ENCODE results near the gene TMEM184B.

The TMEM184B gene

DNA sequence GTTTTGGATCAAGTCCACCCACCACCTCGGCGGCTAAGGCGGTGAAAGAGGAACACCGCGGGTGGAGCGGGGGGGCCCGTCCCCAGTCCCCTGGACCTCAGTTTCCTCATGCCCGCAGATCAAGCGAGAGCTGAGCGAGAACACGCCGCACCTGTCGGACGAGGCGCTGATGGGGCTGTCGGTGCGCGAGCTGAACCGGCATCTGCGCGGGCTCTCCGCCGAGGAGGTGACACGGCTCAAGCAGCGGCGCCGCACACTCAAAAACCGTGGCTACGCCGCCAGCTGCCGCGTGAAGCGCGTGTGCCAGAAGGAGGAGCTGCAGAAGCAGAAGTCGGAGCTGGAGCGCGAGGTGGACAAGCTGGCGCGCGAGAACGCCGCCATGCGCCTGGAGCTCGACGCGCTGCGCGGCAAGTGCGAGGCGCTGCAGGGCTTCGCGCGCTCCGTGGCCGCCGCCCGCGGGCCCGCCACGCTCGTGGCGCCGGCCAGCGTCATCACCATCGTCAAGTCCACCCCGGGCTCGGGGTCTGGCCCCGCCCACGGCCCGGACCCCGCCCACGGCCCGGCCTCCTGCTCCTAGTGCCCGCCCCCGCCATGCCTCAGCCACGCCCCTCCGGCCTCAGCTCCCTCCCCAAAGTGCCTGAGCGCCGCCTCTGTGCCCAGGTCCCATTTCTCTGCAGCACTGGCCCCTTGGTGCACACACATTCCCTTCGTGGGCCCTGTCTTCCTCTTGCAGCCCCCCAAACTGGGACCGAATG is 58.3 kb downstream of the TMEM184B start:
- no peak overlapping the region for H3K4me2 ChIP-seq (ENCODE audit: low read depth, low read length, poor library complexity, severe bottlenecking)
- H3K4me3 ChIP-seq (ENCODE audit: low read length, poor library complexity, severe bottlenecking), result no peak overlapping the region
- no peaks in the 10 kb centered on the region for H3K79me2 ChIP-seq (ENCODE audit: insufficient read depth, low read length)
- H3K36me3 ChIP-seq (ENCODE audit: insufficient read depth, low read length), result no peaks in the 10 kb centered on the region
- H4K20me1 ChIP-seq (ENCODE audit: insufficient read depth, low read length, poor library complexity, severe bottlenecking), result no peaks in the 10 kb centered on the region
- no peaks in the 10 kb centered on the region for H3K4me1 ChIP-seq (ENCODE audit: insufficient read depth, low read length, poor library complexity, severe bottlenecking)
- no peaks in the 10 kb centered on the region for H3K27me3 ChIP-seq (ENCODE audit: insufficient read depth, low read length, poor library complexity, severe bottlenecking)
- H3K9ac ChIP-seq (ENCODE audit: low read depth, low read length, poor library complexity, severe bottlenecking), result no peak overlapping the region
- H2AFZ ChIP-seq (ENCODE audit: low read length), result no peak overlapping the region
- H3K9me3 ChIP-seq (ENCODE audit: insufficient read depth, low read depth, low read length), result no peaks in the 10 kb centered on the region
- no peaks in the 10 kb centered on the region for H3K9me2 ChIP-seq (replicated peaks; ENCODE audit: low read depth, low read length)
- H3F3A ChIP-seq (ENCODE audit: low read depth), result no peaks in the 10 kb centered on the region
- TF ChIP-seq, protein P1, sequence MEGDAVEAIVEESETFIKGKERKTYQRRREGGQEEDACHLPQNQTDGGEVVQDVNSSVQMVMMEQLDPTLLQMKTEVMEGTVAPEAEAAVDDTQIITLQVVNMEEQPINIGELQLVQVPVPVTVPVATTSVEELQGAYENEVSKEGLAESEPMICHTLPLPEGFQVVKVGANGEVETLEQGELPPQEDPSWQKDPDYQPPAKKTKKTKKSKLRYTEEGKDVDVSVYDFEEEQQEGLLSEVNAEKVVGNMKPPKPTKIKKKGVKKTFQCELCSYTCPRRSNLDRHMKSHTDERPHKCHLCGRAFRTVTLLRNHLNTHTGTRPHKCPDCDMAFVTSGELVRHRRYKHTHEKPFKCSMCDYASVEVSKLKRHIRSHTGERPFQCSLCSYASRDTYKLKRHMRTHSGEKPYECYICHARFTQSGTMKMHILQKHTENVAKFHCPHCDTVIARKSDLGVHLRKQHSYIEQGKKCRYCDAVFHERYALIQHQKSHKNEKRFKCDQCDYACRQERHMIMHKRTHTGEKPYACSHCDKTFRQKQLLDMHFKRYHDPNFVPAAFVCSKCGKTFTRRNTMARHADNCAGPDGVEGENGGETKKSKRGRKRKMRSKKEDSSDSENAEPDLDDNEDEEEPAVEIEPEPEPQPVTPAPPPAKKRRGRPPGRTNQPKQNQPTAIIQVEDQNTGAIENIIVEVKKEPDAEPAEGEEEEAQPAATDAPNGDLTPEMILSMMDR (conservative IDR thresholded peaks at IDR 0.05; ENCODE audit: low read length), result no peak
- TF ChIP-seq EZH2phosphoT487 (IDR thresholded peaks at IDR 0.05; ENCODE audit: borderline replicate concordance), result no peak

DNA sequence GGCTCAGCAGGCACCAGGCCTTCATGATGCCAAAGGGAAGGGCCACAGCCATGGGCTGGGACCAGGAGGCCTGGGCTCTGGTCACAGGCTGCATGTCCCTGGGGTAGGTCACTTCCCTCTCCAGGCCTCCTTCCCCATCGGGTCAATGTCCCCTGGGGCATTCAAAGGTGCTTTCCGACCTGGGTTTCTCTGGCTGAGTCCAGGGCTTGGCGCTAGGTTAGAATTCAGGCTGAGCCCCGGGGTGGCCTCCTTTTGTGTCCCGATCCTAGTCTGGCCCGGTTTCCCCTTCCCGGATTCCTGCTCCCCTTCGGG is 58.9 kb downstream of the TMEM184B start:
- no peaks in the 10 kb centered on the region for H3K4me1 ChIP-seq (ENCODE audit: insufficient read depth, low read length, poor library complexity, severe bottlenecking)
- H4K20me1 ChIP-seq (ENCODE audit: insufficient read depth, low read length, poor library complexity, severe bottlenecking), result no peaks in the 10 kb centered on the region
- H3K9me3 ChIP-seq (ENCODE audit: insufficient read depth, low read depth, low read length), result no peaks in the 10 kb centered on the region
- no peaks in the 10 kb centered on the region for H3K27me3 ChIP-seq (ENCODE audit: insufficient read depth, low read length, poor library complexity, severe bottlenecking)
- H3K4me2 ChIP-seq (ENCODE audit: low read depth, low read length, poor library complexity, severe bottlenecking), result no peak overlapping the region
- no peaks in the 10 kb centered on the region for H3K36me3 ChIP-seq (ENCODE audit: insufficient read depth, low read length)
- no peak overlapping the region for H3K4me3 ChIP-seq (ENCODE audit: low read length, poor library complexity, severe bottlenecking)
- H3K9ac ChIP-seq (ENCODE audit: low read depth, low read length, poor library complexity, severe bottlenecking), result no peak overlapping the region
- no peaks in the 10 kb centered on the region for H3K79me2 ChIP-seq (ENCODE audit: insufficient read depth, low read length)
- no peak for TF ChIP-seq EZH2phosphoT487 (IDR thresholded peaks at IDR 0.05; ENCODE audit: borderline replicate concordance)
- TF ChIP-seq, protein P1 (conservative IDR thresholded peaks at IDR 0.05; ENCODE audit: low read length), result no peak
- H2AFZ ChIP-seq (ENCODE audit: low read length), result no peak overlapping the region
- no peaks in the 10 kb centered on the region for H3F3A ChIP-seq (ENCODE audit: low read depth)
- no peaks in the 10 kb centered on the region for H3K9me2 ChIP-seq (replicated peaks; ENCODE audit: low read depth, low read length)

DNA sequence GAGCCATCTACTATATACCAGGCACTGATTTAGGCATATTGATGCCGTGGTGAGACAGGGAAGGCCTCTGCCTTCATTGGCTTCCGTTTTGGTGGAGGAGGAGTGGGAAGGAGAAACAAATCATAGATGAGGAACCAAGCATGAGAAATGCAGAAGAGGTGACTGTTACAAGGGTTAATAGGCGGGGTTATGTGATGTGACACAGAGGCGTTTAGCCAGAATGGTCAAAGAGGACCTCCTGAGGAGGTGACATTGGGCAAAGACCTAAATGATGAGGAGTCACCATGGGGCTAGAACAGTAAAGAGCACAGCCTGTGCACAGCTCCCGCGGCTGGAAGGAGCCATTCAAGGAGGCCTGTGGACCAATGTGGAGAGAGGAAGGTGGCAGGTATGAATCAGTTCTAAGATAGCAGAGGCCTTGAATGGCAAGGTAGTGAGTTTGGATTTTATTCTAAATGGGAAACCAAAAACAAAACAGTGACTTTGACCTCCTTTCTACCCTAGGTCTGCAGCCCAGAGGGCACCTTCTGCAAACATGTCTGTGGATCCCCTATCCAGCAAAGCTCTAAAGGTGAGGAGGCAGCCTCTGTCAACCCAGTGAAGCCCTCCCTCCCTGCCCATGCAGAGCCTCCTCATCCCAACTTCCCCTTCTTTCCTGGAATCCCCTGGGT is 59.4 kb downstream of the TMEM184B start:
- no peak for TF ChIP-seq EZH2phosphoT487 (IDR thresholded peaks at IDR 0.05; ENCODE audit: borderline replicate concordance)
- TF ChIP-seq, protein P1 (conservative IDR thresholded peaks at IDR 0.05; ENCODE audit: low read length), result no peak
- Histone ChIP-seq H3K9ac (ENCODE audit: low read depth, low read length, poor library complexity, severe bottlenecking) (no peak overlapping the region), H3K9me3 (ENCODE audit: insufficient read depth, low read depth, low read length) (no peaks in the 10 kb centered on the region), H3F3A (ENCODE audit: low read depth) (no peaks in the 10 kb centered on the region), H3K9me2 (replicated peaks; ENCODE audit: low read depth, low read length) (no peaks in the 10 kb centered on the region), H3K4me2 (ENCODE audit: low read depth, low read length, poor library complexity, severe bottlenecking) (no peak overlapping the region), H3K4me1 (ENCODE audit: insufficient read depth, low read length, poor library complexity, severe bottlenecking) (no peaks in the 10 kb centered on the region), H4K20me1 (ENCODE audit: insufficient read depth, low read length, poor library complexity, severe bottlenecking) (no peaks in the 10 kb centered on the region), H3K27me3 (ENCODE audit: insufficient read depth, low read length, poor library complexity, severe bottlenecking) (no peaks in the 10 kb centered on the region), H3K79me2 (ENCODE audit: insufficient read depth, low read length) (no peaks in the 10 kb centered on the region), H2AFZ (ENCODE audit: low read length) (no peak overlapping the region), H3K4me3 (ENCODE audit: low read length, poor library complexity, severe bottlenecking) (no peak overlapping the region), H3K36me3 (ENCODE audit: insufficient read depth, low read length) (no peaks in the 10 kb centered on the region)

All from Loucy (cell line).